Upper lobe of left lung (tissue), 4 donors: ENCODE measurements around the gene ACOXL.

Experiments
- POLR2AphosphoS5 ChIP-seq, 2 donors: sonication (generic); formaldehyde crosslinking; IDR thresholded peaks; one replicate each; pipeline ENCODE4 v1.5.1; 2017; ENCODE audit warnings: antibody characterized with exemption in 2 of 2
- TF ChIP-seq, protein P1 (sequence below), 6 experiments: fragments of 450-650 bp in 4 of 6; fragments of 200-600 bp in 2 of 6; sonication (generic) in 2 of 6; IDR thresholded peaks; one replicate each; pipeline ENCODE4 v1.5.1; 2016 to 2019; ENCODE audit warnings: antibody characterized with exemption in 6 of 6

DNA sequence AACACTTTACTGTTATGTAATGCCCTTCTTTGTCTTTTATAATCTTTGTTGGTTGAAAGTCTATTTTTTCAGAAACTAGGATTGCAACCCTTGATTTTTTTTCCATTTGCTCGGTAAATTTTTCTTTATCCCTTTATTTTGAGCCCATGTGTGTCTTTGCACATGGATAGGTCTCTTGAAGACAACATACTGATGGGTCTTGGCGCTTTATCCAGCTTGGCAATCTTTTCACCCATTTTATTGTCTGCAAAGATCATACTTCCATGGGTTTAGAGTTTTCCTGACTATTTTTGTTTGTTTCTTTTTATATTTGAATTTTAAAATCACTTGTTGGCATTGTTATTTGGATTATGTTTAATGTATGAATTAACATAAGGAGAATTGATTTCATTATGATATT lies 27.0 kb downstream of the ACOXL start:
- no peak for TF ChIP-seq POLR2AphosphoS5 (IDR thresholded peaks at IDR 0.05)
- TF ChIP-seq, protein P1, sequence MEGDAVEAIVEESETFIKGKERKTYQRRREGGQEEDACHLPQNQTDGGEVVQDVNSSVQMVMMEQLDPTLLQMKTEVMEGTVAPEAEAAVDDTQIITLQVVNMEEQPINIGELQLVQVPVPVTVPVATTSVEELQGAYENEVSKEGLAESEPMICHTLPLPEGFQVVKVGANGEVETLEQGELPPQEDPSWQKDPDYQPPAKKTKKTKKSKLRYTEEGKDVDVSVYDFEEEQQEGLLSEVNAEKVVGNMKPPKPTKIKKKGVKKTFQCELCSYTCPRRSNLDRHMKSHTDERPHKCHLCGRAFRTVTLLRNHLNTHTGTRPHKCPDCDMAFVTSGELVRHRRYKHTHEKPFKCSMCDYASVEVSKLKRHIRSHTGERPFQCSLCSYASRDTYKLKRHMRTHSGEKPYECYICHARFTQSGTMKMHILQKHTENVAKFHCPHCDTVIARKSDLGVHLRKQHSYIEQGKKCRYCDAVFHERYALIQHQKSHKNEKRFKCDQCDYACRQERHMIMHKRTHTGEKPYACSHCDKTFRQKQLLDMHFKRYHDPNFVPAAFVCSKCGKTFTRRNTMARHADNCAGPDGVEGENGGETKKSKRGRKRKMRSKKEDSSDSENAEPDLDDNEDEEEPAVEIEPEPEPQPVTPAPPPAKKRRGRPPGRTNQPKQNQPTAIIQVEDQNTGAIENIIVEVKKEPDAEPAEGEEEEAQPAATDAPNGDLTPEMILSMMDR (IDR thresholded peaks at IDR 0.05) = no peak
